SK-N-SH (cell line): ENCODE measurements around the gene ATP1A1. TPM values are rescaled to one million over a fixed set of nuclear protein-coding genes. Genes with fewer than 3 reads are reported as not detected.

Source experiments
- CTCF ChIA-PET: fragments of 300-600, 350-600 bp; formaldehyde crosslinking; extraction: SDS; loops from one replicate; lab custom pipeline; 2021; lab: Yijun Ruan, JAX
- POLR2A ChIA-PET: fragments of 350-600 bp; sonication (Branson Sonifier 250); formaldehyde crosslinking; extraction: SDS; loops from one replicate; lab custom pipeline; 2020; ENCODE audit warnings: antibody characterized with exemption, inconsistent platforms; lab: Yijun Ruan, JAX
- DNase-seq: peaks from one replicate; pipeline ENCODE4 v3.0.0; 2012
- H2AFZ ChIP-seq: fragments of 200-600 bp; sonication (generic); 2 replicates; pipeline ENCODE4 v1.8.1; 2016; ENCODE audit warnings: antibody characterized with exemption, mild to moderate bottlenecking, low read depth
- H3F3A ChIP-seq: fragments of 200-600 bp; sonication (generic); replicated peaks from 2 replicates; pipeline ENCODE3; 2016; ENCODE audit warnings: antibody characterized with exemption, mild to moderate bottlenecking; ENCODE audit not compliant: insufficient read depth
- H3K27ac ChIP-seq, 2 experiments: fragments of 200-500 bp in 1 of 2; fragments of 200-600 bp in 1 of 2; sonication (Bioruptor generic) in 1 of 2; sonication (generic), shearing (Covaris generic) in 1 of 2; 2 replicates each; pipeline versions ENCODE4 v1.5.1 to v1.6.1; 2014 to 2016; ENCODE audit warnings: low read depth in 2 of 2, inconsistent platforms in 1 of 2, low read length in 1 of 2, mild to moderate bottlenecking in 1 of 2, mixed read lengths in 1 of 2
- H3K27me3 ChIP-seq: fragments of 200-600 bp; sonication (generic), shearing (Covaris generic); 2 replicates; pipeline ENCODE4 v1.6.1; 2016; ENCODE audit warnings: mixed run types; ENCODE audit not compliant: insufficient read depth
- H3K36me3 ChIP-seq, 2 experiments: fragments of 200-500 bp in 1 of 2; fragments of 200-600 bp in 1 of 2; sonication (Bioruptor generic) in 1 of 2; sonication (generic) in 1 of 2; replicated peaks in 1 of 2; 2 replicates each; pipeline versions ENCODE3 to v1.5.1; 2014 to 2016; ENCODE audit warnings: low read length in 1 of 2, mild to moderate bottlenecking in 1 of 2; ENCODE audit not compliant: insufficient read depth in 2 of 2, control insufficient read depth in 1 of 2
- H3K4me1 ChIP-seq, 2 experiments: fragments of 200-500 bp in 1 of 2; fragments of 200-600 bp in 1 of 2; sonication (Bioruptor generic) in 1 of 2; sonication (generic), shearing (Covaris generic) in 1 of 2; 2 replicates each; pipeline versions ENCODE4 v1.5.1 to v1.6.1; 2014 to 2016; ENCODE audit warnings: low read depth in 1 of 2, low read length in 1 of 2, mixed run types in 1 of 2; ENCODE audit not compliant: insufficient read depth in 2 of 2, control insufficient read depth in 1 of 2
- H3K4me2 ChIP-seq: fragments of 200-600 bp; sonication (generic), shearing (Covaris generic); 2 replicates; pipeline ENCODE4 v1.6.1; 2017; ENCODE audit warnings: mixed run types
- H3K4me3 ChIP-seq, 2 experiments: fragments of 200-500 bp in 1 of 2; fragments of 200-600 bp in 1 of 2; sonication (Bioruptor generic) in 1 of 2; sonication (generic), shearing (Covaris generic) in 1 of 2; 2 replicates each; pipeline versions ENCODE4 v1.5.1 to v1.8.1; 2014 to 2016; ENCODE audit warnings: low read depth in 2 of 2, inconsistent platforms in 1 of 2, low read length in 1 of 2, mild to moderate bottlenecking in 1 of 2, mixed read lengths in 1 of 2, moderate library complexity in 1 of 2
- H3K79me2 ChIP-seq: fragments of 200-600 bp; sonication (generic); 2 replicates; pipeline ENCODE4 v1.8.1; 2017; ENCODE audit warnings: mild to moderate bottlenecking; ENCODE audit not compliant: insufficient read depth
- H3K9ac ChIP-seq: fragments of 200-600 bp; sonication (generic); 2 replicates; pipeline ENCODE4 v1.6.1; 2017; ENCODE audit warnings: mixed run types
- H3K9me2 ChIP-seq: fragments of 200-600 bp; sonication (generic); 2 replicates; pipeline ENCODE4 v1.6.1; 2017; ENCODE audit warnings: mixed run types
- H3K9me3 ChIP-seq: fragments of 200-600 bp; sonication (generic); 2 replicates; pipeline ENCODE4 v1.6.1; 2017; ENCODE audit warnings: mixed run types, mild to moderate bottlenecking, moderate library complexity
- H4K20me1 ChIP-seq: fragments of 200-600 bp; sonication (generic); 2 replicates; pipeline ENCODE4 v1.6.1; 2017; ENCODE audit warnings: mild to moderate bottlenecking, mixed run types; ENCODE audit not compliant: insufficient read depth
- CHD2 ChIP-seq: fragments of 150-350 bp; IDR thresholded peaks from 2 replicates; pipeline ENCODE4 v1.6.1; 2018; ENCODE audit warnings: low read length; ENCODE audit not compliant: partially characterized antibody
- ELF1 ChIP-seq: IDR thresholded peaks from 2 replicates; pipeline ENCODE4 v1.4.0; 2012
- EP300 ChIP-seq, 2 experiments: IDR thresholded peaks; 2 replicates each; pipeline versions ENCODE4 v1.4.0 to v1.6.1; 2012; ENCODE audit warnings: borderline replicate concordance in 1 of 2, low read depth in 1 of 2, low read length in 1 of 2
- EZH2phosphoT487 ChIP-seq: fragments of 200-600 bp; sonication (generic); IDR thresholded peaks from 2 replicates; pipeline ENCODE4 v1.6.1; 2017; ENCODE audit warnings: low read depth, mixed run types, mild to moderate bottlenecking, antibody characterized with exemption, moderate library complexity, borderline replicate concordance
- FOSL2 ChIP-seq: IDR thresholded peaks from 2 replicates; pipeline ENCODE4 v1.4.0; 2012; ENCODE audit warnings: low read depth, mild to moderate bottlenecking, moderate library complexity, borderline replicate concordance
- FOXJ3 ChIP-seq: sonication (generic); formaldehyde crosslinking; IDR thresholded peaks from 2 replicates; pipeline ENCODE4 v1.5.1; 2020; ENCODE audit warnings: mild to moderate bottlenecking, missing genetic modification reagents
- FOXM1 ChIP-seq: IDR thresholded peaks from 2 replicates; pipeline ENCODE4 v1.4.0; 2012; ENCODE audit warnings: low read depth, mild to moderate bottlenecking
- GATA2 ChIP-seq: sonication (generic); formaldehyde crosslinking; IDR thresholded peaks from 2 replicates; pipeline ENCODE4 v1.5.0; 2020; ENCODE audit warnings: mild to moderate bottlenecking, missing genetic modification reagents
- IRF3 ChIP-seq: fragments of 150-350 bp; IDR thresholded peaks from 2 replicates; pipeline ENCODE4 v1.6.1; 2016; ENCODE audit warnings: mild to moderate bottlenecking, low read depth, low read length
- MEF2A ChIP-seq: IDR thresholded peaks from 2 replicates; pipeline ENCODE4 v1.4.0; 2012; ENCODE audit warnings: low read depth, borderline replicate concordance
- MXI1 ChIP-seq: IDR thresholded peaks from 2 replicates; pipeline ENCODE4 v1.6.1; 2012; ENCODE audit warnings: mild to moderate bottlenecking, low read depth, low read length, improper control_type of control experiment
- PBX3 ChIP-seq: IDR thresholded peaks from 2 replicates; pipeline ENCODE4; 2012
- POLR2AphosphoS5 ChIP-seq: IDR thresholded peaks from 2 replicates; pipeline ENCODE4 v1.6.1; 2012; ENCODE audit warnings: low read depth, low read length
- RAD21 ChIP-seq: IDR thresholded peaks from 2 replicates; pipeline ENCODE4 v1.6.1; 2012; ENCODE audit warnings: mild to moderate bottlenecking, low read length
- TAF1 ChIP-seq: IDR thresholded peaks from 2 replicates; pipeline ENCODE4 v1.6.1; 2012; ENCODE audit warnings: low read depth, mild to moderate bottlenecking, low read length, moderate library complexity, borderline replicate concordance
- TCF12 ChIP-seq: IDR thresholded peaks from 2 replicates; pipeline ENCODE4 v1.4.0; 2012
- TEAD4 ChIP-seq: IDR thresholded peaks from 2 replicates; pipeline ENCODE4 v1.4.0; 2012; ENCODE audit warnings: mild to moderate bottlenecking, borderline replicate concordance; ENCODE audit not compliant: insufficient read depth
- USF2 ChIP-seq: fragments of 150-350 bp; IDR thresholded peaks from 2 replicates; pipeline ENCODE4 v1.6.1; 2017; ENCODE audit warnings: antibody characterized with exemption, low read length, low read depth, borderline replicate concordance
- YY1 ChIP-seq: IDR thresholded peaks from 2 replicates; pipeline ENCODE4 v1.4.0; 2012; ENCODE audit warnings: low read depth, mild to moderate bottlenecking
- ZBTB33 ChIP-seq: IDR thresholded peaks from 2 replicates; pipeline ENCODE4 v1.4.0; 2012; ENCODE audit warnings: low read depth, borderline replicate concordance
- WGBS: methylation state at CpG from one replicate; pipeline ENCODE4 v1.1.6; 2017; ENCODE audit warnings: low lambda C conversion rate; 5-methylcytosine and 5-hydroxymethylcytosine counted together
- polyA plus RNA-seq, 3 experiments: library from polyadenylated mRNA; depleted of rRNA; stranded (reverse); fragments of >200 nt; gene quantifications; 2 replicates each; pipeline ENCODE4 v1.2.3, GENCODE V29; 2012

The ATP1A1 gene
- polyA plus RNA-seq, 1 of the 3 experiments (the other 2 are of a cell fraction), result 233 TPM

GRCh38 chr1:116337398-116337797 lies 35.6 kb upstream of the ATP1A1 start:
- Histone ChIP-seq H3F3A (no peaks in the 10 kb centered on the region), H4K20me1 (no peaks in the 10 kb centered on the region), H3K4me2 (no peak overlapping the region), H3K9me3 (no peaks in the 10 kb centered on the region), H3K9me2 (no peaks in the 10 kb centered on the region), H3K27me3 (no peaks in the 10 kb centered on the region), H3K4me1 (peaks cover 0 to 17% of the 10 kb centered on the region in 2 experiments; a peak in 1 of 4 replicates), H3K9ac (no peak overlapping the region), H2AFZ (no peak overlapping the region), H3K4me3 (no peak overlapping the region), H3K27ac (no peak overlapping the region), H3K36me3 (no peaks in the 10 kb centered on the region), H3K79me2 (no peaks in the 10 kb centered on the region)
- POLR2A ChIA-PET, result no interaction called here
- CTCF ChIA-PET, result interaction anchor here (1.1 kb wide), 1 partner anchor 198 kb away, joined by 3 read pairs; no protein-coding TSS in a partner anchor
- no peak for TF ChIP-seq GATA2 (CRISPR knock-in tag)
- TF ChIP-seq PBX3, result no peak
- no peak for TF ChIP-seq ELF1
- no peak for TF ChIP-seq USF2
- no peak for TF ChIP-seq FOXM1
- TF ChIP-seq ZBTB33, result no peak
- no peak for TF ChIP-seq YY1
- no peak for TF ChIP-seq TAF1
- TF ChIP-seq TEAD4, result no peak
- no peak for TF ChIP-seq TCF12
- TF ChIP-seq RAD21, result no peak
- no peak for TF ChIP-seq POLR2AphosphoS5
- TF ChIP-seq EP300 (IDR thresholded peaks at IDR 0.05; ENCODE audit: borderline replicate concordance in 1 of 2, low read depth in 1 of 2, low read length in 1 of 2), result no peak
- TF ChIP-seq FOXJ3 (CRISPR knock-in tag), result no peak
- 67% methylated on average over 7 of the region's 7 CpGs for WGBS
- DNase-seq, result no peak

DNA sequence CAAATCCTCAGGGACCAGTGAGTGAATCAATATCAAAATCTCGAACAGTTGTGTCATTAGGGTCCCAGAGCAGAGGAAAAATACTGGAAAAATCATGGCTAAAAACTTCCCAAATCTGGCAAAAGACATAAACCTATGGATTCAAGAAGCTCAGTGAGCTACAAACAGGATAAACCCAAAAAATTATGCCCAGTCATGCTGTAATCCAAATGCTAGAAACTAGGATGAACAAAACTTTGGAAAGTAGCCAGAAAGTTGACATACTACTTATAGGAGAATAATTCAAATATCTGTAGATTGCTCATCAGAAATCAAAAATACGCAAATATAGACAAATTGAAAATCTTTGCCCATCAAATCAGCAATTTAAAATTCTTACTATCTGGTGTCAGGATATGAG lies 34.6 kb upstream of the ATP1A1 start:
- POLR2A ChIA-PET, result no interaction called here
- Histone ChIP-seq H3K36me3 (no peaks in the 10 kb centered on the region), H2AFZ (no peak overlapping the region), H3K4me2 (no peak overlapping the region), H3K27me3 (no peaks in the 10 kb centered on the region), H3K9me2 (no peaks in the 10 kb centered on the region), H3K4me3 (no peak overlapping the region), H3K9me3 (no peaks in the 10 kb centered on the region), H3K27ac (no peak overlapping the region), H3K4me1 (peaks cover 0 to 17% of the 10 kb centered on the region in 2 experiments; a peak in 1 of 4 replicates), H3F3A (no peaks in the 10 kb centered on the region), H3K9ac (no peak overlapping the region), H4K20me1 (no peaks in the 10 kb centered on the region), H3K79me2 (no peaks in the 10 kb centered on the region)
- no peak for DNase-seq
- CTCF ChIA-PET, result no interaction called here
- WGBS, result 38% methylated on average over 2 of the region's 2 CpGs
- TF ChIP-seq IRF3, result no peak
- no peak for TF ChIP-seq USF2
- no peak for TF ChIP-seq EZH2phosphoT487
- TF ChIP-seq RAD21, result no peak
- no peak for TF ChIP-seq MEF2A
- no peak for TF ChIP-seq FOSL2
- no peak for TF ChIP-seq ZBTB33
- TF ChIP-seq CHD2, result no peak
- no peak for TF ChIP-seq MXI1
- no peak for TF ChIP-seq EP300 (IDR thresholded peaks at IDR 0.05; ENCODE audit: borderline replicate concordance in 1 of 2, low read depth in 1 of 2, low read length in 1 of 2)
